ENCODE results near the gene UBE2K. TPM values are rescaled to one million over a fixed set of nuclear protein-coding genes. Genes with fewer than 3 reads are reported as not detected.
"Not testable (repeated sequence)": the region's sequence is repeated elsewhere in the genome, so short reads cannot be mapped to it uniquely, and the experiment has no call there.

UBE2K gene
- total RNA-seq, 1 donor from 2014 or later = 96.7 TPM

DNA sequence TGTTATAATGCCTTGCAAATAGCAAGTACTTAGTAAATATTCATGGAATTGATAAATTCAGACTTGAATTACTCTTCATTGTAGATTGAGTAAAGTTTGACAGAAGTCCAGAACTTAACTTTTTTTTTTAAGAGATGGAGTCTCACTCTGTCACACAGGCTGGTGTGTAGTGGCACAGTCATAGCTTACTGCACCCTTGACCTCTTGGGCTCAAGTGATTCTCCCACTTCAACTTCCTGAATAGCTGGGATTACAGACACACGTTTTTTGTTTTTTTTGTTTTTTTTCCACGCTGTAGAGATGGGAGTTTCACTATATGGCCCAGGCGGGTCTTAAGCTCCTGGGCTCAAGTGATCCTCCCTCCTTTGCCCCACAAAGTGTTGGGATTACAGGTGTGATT lies 32.1 kb downstream of the UBE2K start:
- no peak for TF ChIP-seq CTCF (IDR thresholded peaks at IDR 0.05; ENCODE audit: partially characterized antibody, unreplicated experiment)
- H3K4me3 Mint-ChIP-seq (ENCODE audit: unreplicated experiment) = no peak overlapping the region
- H3K27me3 Mint-ChIP-seq (ENCODE audit: unreplicated experiment) = peaks cover 4% of the 10 kb centered on the region
- peaks cover 1% of the 10 kb centered on the region for H3K4me1 Mint-ChIP-seq (ENCODE audit: low read depth, unreplicated experiment)
- H3K36me3 Mint-ChIP-seq (ENCODE audit: unreplicated experiment) = no peaks in the 10 kb centered on the region
- peaks cover 4% of the 10 kb centered on the region for H3K9me3 Mint-ChIP-seq (ENCODE audit: unreplicated experiment)
- H3K27ac Mint-ChIP-seq (ENCODE audit: unreplicated experiment) = no peak overlapping the region
- DNase-seq = no peak

DNA sequence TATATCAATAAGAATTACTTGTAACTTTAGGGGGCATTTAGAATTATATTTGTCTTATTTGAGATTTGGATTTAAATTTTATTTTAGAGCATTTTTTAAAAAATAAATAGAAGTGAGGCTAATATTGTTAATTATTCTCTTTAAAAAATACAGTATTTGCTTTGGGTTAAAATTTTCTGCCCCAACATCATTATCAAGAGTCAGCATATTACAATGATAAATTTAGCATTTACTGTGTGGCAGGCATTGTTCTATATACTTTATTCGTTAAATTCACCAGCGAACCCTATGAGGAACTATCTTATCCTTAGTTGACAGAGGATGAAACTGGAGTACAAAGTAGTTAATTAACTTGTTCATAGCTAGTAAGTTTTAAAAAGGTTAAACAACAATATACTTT lies 34.0 kb downstream of the UBE2K start:
- H3K27ac Mint-ChIP-seq (ENCODE audit: unreplicated experiment) = no peak overlapping the region
- peaks cover 1% of the 10 kb centered on the region for H3K4me1 Mint-ChIP-seq (ENCODE audit: low read depth, unreplicated experiment)
- H3K36me3 Mint-ChIP-seq (ENCODE audit: unreplicated experiment) = no peaks in the 10 kb centered on the region
- peaks cover 4% of the 10 kb centered on the region for H3K27me3 Mint-ChIP-seq (ENCODE audit: unreplicated experiment)
- peaks cover 1% of the 10 kb centered on the region for H3K9me3 Mint-ChIP-seq (ENCODE audit: unreplicated experiment)
- H3K4me3 Mint-ChIP-seq (ENCODE audit: unreplicated experiment) = no peak overlapping the region
- no peak for TF ChIP-seq CTCF (IDR thresholded peaks at IDR 0.05; ENCODE audit: partially characterized antibody, unreplicated experiment)
- DNase-seq = no peak

GRCh38 chr4:39732728-39733127 lies 34.8 kb downstream of the UBE2K start:
- no peak for TF ChIP-seq CTCF (IDR thresholded peaks at IDR 0.05; ENCODE audit: partially characterized antibody, unreplicated experiment)
- Mint-ChIP-seq H3K27me3 (ENCODE audit: unreplicated experiment) (peaks cover 4% of the 10 kb centered on the region), H3K36me3 (ENCODE audit: unreplicated experiment) (no peaks in the 10 kb centered on the region), H3K4me3 (ENCODE audit: unreplicated experiment) (no peak overlapping the region), H3K9me3 (ENCODE audit: unreplicated experiment) (peaks cover 1% of the 10 kb centered on the region), H3K27ac (ENCODE audit: unreplicated experiment) (peak overlapping the region; percentile 38), H3K4me1 (ENCODE audit: low read depth, unreplicated experiment) (peaks cover 1% of the 10 kb centered on the region)
- no peak for DNase-seq

GRCh38 chr4:39739591-39739990 lies 41.7 kb downstream of the UBE2K start:
- H3K36me3 Mint-ChIP-seq (ENCODE audit: unreplicated experiment); H3K27me3 Mint-ChIP-seq (ENCODE audit: unreplicated experiment); H3K4me1 Mint-ChIP-seq (ENCODE audit: low read depth, unreplicated experiment); DNase-seq; H3K4me3 Mint-ChIP-seq (ENCODE audit: unreplicated experiment); H3K9me3 Mint-ChIP-seq (ENCODE audit: unreplicated experiment); H3K27ac Mint-ChIP-seq (ENCODE audit: unreplicated experiment): not testable (repeated sequence)

- no peak for DNase-seq
- no peaks in the 10 kb centered on the region for H3K36me3 Mint-ChIP-seq (ENCODE audit: unreplicated experiment)
- no peak for TF ChIP-seq CTCF (IDR thresholded peaks at IDR 0.05; ENCODE audit: partially characterized antibody, unreplicated experiment)
- H3K4me1 Mint-ChIP-seq (ENCODE audit: low read depth, unreplicated experiment) = no peaks in the 10 kb centered on the region
- no peak overlapping the region for H3K27ac Mint-ChIP-seq (ENCODE audit: unreplicated experiment)
- no peak overlapping the region for H3K4me3 Mint-ChIP-seq (ENCODE audit: unreplicated experiment)
- H3K9me3 Mint-ChIP-seq (ENCODE audit: unreplicated experiment) = no peaks in the 10 kb centered on the region
- no peaks in the 10 kb centered on the region for H3K27me3 Mint-ChIP-seq (ENCODE audit: unreplicated experiment)
Observed at GRCh38 chr4:39741401-39741800, 43.5 kb downstream of the UBE2K start.

DNA sequence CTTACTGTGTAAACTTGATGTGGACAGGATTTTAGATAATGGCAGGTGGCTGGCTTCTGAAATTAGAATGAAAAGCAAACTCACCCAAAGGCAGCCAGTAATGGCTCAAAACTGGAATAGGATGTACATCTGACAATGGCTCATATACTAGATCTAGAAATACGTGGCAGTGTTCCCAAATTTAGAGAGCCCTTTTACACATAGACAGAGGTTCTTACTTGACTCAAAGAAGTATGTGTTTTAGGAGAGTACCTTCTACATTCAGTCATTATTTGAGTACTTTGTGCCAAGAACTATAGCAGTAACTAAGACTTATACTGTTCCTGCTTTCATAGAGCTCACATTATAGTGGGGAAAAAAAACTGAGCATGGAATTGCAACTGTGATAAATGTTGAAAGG lies 48.0 kb downstream of the UBE2K start:
- DNase-seq = no peak
- H3K4me3 Mint-ChIP-seq (ENCODE audit: unreplicated experiment) = no peak overlapping the region
- H3K27me3 Mint-ChIP-seq (ENCODE audit: unreplicated experiment) = no peaks in the 10 kb centered on the region
- no peaks in the 10 kb centered on the region for H3K36me3 Mint-ChIP-seq (ENCODE audit: unreplicated experiment)
- H3K4me1 Mint-ChIP-seq (ENCODE audit: low read depth, unreplicated experiment) = peaks cover 3% of the 10 kb centered on the region
- no peak overlapping the region for H3K27ac Mint-ChIP-seq (ENCODE audit: unreplicated experiment)
- TF ChIP-seq CTCF (IDR thresholded peaks at IDR 0.05; ENCODE audit: partially characterized antibody, unreplicated experiment) = no peak
- H3K9me3 Mint-ChIP-seq (ENCODE audit: unreplicated experiment) = no peaks in the 10 kb centered on the region
